HG03460 (cell line): ENCODE results near the gene NTMT1.
A peak's percentile ranks its signal among the peaks of the same experiment; 100 is the strongest.
"Not testable (repeated sequence)": the region's sequence is repeated elsewhere in the genome, so short reads cannot be mapped to it uniquely, and the experiment has no call there.

Experiments used
- ATAC-seq: cut with Tn5 transposase; IDR thresholded peaks from one replicate; pipeline ENCODE4 v1.9.1; 2021; ENCODE audit not compliant: unreplicated experiment

Gene NTMT1

GRCh38 chr9:129635099-129636065 is 9.4 kb downstream of the NTMT1 start:
- no peak for ATAC-seq

GRCh38 chr9:129636343-129636742 is 10.4 kb downstream of the NTMT1 start:
- not testable (repeated sequence) for ATAC-seq

- ATAC-seq = no peak
These were observed 11.1 kb downstream of the NTMT1 start for GRCh38 chr9:129637102-129637501.

- ATAC-seq = no peak
These were observed 11.9 kb downstream of the NTMT1 start for GRCh38 chr9:129637673-129638439.

GRCh38 chr9:129639034-129639630 is 13.2 kb downstream of the NTMT1 start:
- ATAC-seq = no peak

GRCh38 chr9:129639756-129640085 is 13.8 kb downstream of the NTMT1 start:
- no peak for ATAC-seq

GRCh38 chr9:129640086-129640870 is 14.3 kb downstream of the NTMT1 start:
- ATAC-seq = no peak

GRCh38 chr9:129640871-129641749 is 15.1 kb downstream of the NTMT1 start:
- ATAC-seq = no peak

- ATAC-seq = peak; percentile 79
These were observed 16.0 kb downstream of the NTMT1 start, which contains the start of gene ASB6 for GRCh38 chr9:129641750-129642585. Gene ASB6, minus strand, starts transcription at chr9:129642151. Its CDS starts 152 bp downstream, at chr9:129641999.

- no peak for ATAC-seq
These were observed 17.7 kb downstream of the NTMT1 start for GRCh38 chr9:129643706-129644105.

GRCh38 chr9:129644365-129644764 is 18.4 kb downstream of the NTMT1 start:
- ATAC-seq = no peak

- no peak for ATAC-seq
These were observed 18.9 kb downstream of the NTMT1 start for GRCh38 chr9:129644902-129645301.

GRCh38 chr9:129646252-129646651 is 20.3 kb downstream of the NTMT1 start:
- no peak for ATAC-seq

- ATAC-seq = no peak
These were observed 20.7 kb downstream of the NTMT1 start for GRCh38 chr9:129646654-129647053.

- no peak for ATAC-seq
These were observed 21.7 kb downstream of the NTMT1 start for GRCh38 chr9:129647635-129648034.

- ATAC-seq = no peak
These were observed 22.3 kb downstream of the NTMT1 start for GRCh38 chr9:129648092-129648763.

GRCh38 chr9:129648764-129649115 is 22.8 kb downstream of the NTMT1 start:
- ATAC-seq = no peak
